A549 (cell line): ENCODE data around the gene GTF2F1.

Source experiments
- SMC3 ChIP-seq: fragments of >200 bp; sonication (Bioruptor Twin); formaldehyde crosslinking; IDR thresholded peaks from 3 replicates; pipeline ENCODE4 v1.6.1; 2018; ENCODE audit warnings: inconsistent platforms
- ZFP36 ChIP-seq: fragments of 450-650 bp; IDR thresholded peaks from 2 replicates; pipeline ENCODE4 v1.6.1; 2014; ENCODE audit warnings: borderline replicate concordance; ENCODE audit not compliant: partially characterized antibody

- TF ChIP-seq ZFP36: no peak
- no peak for TF ChIP-seq SMC3
These were observed 3.3 kb upstream of the GTF2F1 start for GRCh38 chr19:6396305-6396704.
